Central memory CD4-positive, alpha-beta T cell (primary cell): ENCODE data around the gene SLC11A2.
"Not testable (repeated sequence)": the region's sequence is repeated elsewhere in the genome, so short reads cannot be mapped to it uniquely, and the experiment has no call there.

Experiments
- DNase-seq: peaks from one replicate; pipeline ENCODE4 v3.0.0; 2022

The SLC11A2 gene

DNA sequence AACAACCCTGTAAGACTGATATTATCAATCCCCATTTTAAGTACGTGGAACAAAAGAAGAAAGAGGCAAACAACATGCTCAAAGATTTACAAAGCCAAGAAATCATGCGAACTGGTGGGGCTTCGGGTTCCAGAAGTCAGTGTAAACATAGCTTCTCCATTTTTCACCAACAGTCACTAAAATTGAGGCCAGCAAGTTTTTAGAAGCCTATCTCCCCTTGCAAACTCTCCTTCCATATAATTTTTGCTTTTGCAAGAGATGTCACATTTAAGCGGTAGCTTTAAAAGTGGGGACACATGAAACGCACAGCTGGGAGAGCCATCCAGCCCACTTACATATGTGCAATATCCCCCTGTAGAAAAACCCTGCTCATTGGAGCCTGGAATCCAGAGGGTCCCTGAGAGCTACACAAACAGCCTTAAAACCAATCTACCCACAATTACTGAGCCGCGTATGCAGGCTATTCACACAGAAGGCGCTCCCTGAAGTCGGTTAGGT lies 797 bp downstream of the SLC11A2 start:
- DNase-seq: peak; percentile 16

GRCh38 chr12:51023625-51024382 lies 2.4 kb downstream of the SLC11A2 start:
- no peak for DNase-seq

- DNase-seq: no peak
Observed at GRCh38 chr12:51021694-51022093, 4.5 kb downstream of the SLC11A2 start.

DNA sequence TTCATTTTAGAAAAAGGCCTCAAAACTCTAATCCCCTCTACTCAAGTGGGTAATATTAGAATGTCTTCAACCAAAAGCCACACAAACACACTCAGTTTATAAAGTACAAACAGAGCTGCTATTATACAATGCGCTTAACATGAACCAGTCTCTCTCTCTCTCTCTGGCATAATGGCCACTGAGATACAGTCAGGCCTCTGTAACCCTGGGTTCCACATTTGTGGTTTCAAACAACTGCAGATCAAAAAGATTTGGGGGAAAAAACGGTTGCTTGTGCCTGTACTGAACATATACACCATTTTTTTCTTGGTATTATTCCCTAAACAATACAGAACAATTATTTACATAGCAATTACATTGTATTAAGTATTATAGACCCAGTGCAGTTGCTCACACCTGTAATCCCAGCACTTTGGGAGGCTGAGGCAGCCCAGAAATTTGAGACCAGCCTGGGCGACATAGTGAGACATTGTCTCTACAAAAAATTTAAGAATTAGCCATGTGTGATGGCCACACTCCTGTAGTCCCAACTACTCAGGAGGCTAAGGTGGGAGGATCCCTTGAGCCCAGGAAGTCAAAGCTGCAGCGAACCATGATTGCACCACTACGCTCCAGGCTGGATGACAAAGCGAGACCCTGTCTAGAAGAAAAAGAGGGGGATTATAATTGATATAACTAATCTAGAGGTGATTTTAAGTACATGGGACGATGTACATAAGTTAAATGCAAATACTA lies 5.6 kb downstream of the SLC11A2 start:
- DNase-seq: no peak

GRCh38 chr12:51019927-51020326 lies 6.3 kb downstream of the SLC11A2 start:
- DNase-seq: no peak

GRCh38 chr12:51018956-51019355 lies 7.2 kb downstream of the SLC11A2 start:
- DNase-seq: no peak

DNA sequence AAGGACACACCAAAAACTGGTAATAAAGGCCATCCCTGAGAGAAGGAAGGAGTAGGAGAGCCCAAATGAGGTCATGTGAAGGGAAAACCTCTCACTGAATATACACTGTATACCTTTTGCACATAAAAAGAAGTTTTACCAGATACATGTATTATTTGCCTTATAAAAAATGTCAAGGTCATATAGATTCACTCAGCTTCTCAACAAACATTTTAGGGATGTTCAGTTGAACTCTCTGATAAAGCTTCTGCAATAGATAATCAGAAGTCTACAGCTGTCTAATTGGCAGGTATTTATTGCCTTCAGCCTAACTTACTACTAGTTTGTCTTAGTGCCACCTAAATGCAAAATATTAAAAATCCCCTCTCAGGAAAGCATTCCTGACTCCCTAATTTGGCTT lies 8.7 kb downstream of the SLC11A2 start:
- DNase-seq: no peak

GRCh38 chr12:51014467-51014866 lies 11.7 kb downstream of the SLC11A2 start:
- DNase-seq: not testable (repeated sequence)

DNA sequence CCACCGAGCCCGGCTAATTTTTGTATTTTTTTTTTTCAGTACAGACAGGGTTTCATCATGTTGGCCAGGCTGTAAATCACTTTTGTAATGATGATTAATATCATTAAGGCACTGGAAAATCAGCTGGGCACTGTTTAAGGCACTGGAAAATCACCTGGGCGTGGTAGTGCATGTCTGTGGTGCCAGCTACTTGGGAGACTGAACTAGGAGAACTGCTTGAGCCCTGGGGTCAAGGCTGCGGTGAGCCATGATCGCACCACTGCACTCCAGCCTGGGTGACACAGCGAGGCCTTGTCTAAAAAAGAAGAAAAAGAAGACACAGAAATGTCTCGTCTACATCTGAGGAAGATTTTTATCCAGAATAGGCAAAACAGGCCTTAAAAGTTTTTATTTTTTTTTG lies 12.7 kb downstream of the SLC11A2 start:
- DNase-seq: no peak

- DNase-seq: no peak
Observed at GRCh38 chr12:51012570-51013236, 13.5 kb downstream of the SLC11A2 start.

DNA sequence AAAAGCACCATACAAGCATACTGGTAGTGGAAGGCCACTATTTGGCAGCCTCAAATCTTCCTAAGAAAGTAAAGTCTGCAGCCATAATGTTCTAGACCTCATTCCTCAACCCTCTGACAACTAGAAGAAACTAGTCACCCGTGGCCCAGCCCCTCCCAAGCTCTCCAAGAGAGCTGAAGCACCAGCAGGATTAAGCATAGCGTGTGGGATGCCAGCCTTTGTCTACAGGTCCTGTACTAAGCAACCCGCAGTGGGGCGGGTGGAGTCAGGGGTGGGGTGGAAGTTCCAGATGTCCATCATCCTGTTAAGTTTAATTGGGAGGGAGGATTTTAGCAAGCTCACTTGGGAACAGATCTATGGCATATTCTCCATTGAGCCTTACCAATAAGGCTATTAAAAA lies 14.2 kb downstream of the SLC11A2 start:
- no peak for DNase-seq

GRCh38 chr12:51009056-51009440 lies 17.1 kb downstream of the SLC11A2 start:
- DNase-seq: peak; percentile 49

DNA sequence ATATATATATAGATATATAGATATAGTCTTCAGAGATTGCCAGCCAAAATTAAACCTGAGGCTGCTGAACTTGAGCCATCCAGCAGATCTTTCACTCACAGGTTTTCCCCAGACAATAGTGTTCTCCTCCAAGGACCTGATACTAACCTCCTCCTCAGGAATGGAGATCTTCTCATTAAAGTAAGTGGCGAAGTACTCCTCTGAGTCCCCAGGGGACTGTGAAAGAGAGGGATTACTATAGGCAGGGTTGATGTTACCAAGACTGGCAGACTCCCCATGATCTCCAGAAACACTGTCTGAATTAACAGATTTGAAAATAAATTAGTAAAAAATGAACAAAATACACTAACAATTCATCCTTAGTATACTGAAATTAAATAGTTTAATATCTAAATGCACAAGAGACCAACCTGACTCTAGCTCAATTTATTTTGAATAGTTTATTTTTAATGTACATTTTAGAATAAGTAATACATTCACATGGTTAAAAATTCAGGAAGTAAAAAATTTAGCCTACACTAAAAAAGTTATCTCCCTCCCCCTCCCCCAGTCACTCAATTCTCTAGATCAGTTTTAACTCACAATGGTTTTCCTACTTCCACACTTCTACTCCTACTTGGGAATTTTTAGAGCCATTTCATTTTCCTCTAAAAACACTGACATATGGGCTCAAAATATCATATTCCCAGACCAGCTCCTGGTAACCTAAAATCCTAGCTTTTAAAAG lies 17.7 kb downstream of the SLC11A2 start:
- DNase-seq: no peak

- DNase-seq: no peak
Observed at GRCh38 chr12:51005671-51006070, 20.5 kb downstream of the SLC11A2 start.

DNA sequence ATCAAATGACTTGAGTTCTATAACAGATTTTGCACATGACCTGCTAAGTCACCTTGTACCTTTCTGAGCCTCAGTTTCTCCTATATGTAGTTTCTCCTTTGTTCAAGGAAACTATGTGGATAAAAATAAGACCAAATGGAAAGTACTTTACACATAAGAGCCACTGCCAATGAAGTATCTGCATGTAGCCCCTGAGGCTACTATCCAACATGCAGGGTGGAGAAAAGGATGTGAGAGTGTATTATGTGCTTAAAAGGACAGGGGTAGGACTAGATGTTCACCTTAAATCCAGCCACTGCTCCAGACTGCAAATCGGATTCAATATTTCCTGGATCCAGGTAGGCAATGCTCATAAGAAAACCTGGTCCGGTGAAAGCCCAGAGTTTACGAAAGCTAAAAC lies 21.2 kb downstream of the SLC11A2 start:
- DNase-seq: no peak

DNA sequence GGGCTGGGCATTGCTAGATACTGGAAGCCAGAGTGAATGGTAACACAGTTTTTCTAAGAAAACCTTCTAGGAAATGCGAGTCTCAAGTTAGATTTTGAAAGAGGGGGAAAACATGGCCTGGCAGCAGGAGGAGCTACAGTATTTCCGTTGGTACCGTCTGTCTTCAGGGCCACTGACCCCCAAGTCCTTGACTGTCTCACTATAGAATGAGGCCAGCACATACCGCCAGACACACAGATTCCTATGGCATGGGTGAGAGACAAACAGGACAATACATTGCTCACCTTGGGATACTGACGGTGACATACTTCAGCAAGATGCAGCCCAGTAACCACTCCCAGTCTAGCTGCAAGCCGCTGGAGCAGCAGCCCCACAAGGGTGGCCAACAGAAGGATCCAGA lies 21.7 kb downstream of the SLC11A2 start:
- no peak for DNase-seq

DNA sequence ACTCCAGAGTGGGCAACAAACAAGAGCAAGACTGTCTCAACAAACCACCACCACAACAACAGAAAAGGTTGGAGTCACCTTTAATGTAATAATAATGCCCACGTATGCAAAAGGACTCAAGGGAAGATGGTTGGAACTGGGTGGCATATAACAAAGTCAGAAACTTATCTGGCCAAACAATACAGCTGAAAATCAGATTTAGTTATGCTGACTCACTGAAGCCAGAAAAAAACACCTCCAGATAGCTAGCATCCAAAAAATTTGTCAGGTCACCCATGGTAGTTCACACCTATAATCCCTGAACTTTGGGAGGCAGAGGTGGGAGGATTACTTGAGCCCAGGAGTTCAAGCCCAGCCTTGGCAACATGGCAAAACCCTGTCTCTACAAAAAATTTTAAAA lies 24.4 kb downstream of the SLC11A2 start:
- DNase-seq: no peak

DNA sequence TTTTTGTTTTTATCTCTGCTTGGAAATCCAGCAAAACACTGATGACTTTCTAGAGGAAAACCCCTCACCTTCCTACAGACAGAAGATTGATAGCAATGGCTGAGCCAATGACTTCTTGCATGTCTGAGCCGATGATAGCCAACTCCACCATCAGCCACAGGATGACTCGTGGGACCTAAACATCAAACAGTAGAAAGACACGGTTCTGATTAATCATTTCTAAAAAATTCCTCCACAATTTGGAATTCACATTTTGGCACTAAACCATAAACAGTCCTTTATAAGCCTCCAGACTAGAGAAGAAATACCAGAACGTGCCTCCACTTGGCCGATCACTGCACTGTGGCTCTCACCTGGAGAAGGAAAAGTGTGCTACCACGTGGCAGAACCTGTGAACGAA lies 25.9 kb downstream of the SLC11A2 start:
- no peak for DNase-seq

GRCh38 chr12:50999093-50999492 lies 27.1 kb downstream of the SLC11A2 start:
- DNase-seq: no peak

DNA sequence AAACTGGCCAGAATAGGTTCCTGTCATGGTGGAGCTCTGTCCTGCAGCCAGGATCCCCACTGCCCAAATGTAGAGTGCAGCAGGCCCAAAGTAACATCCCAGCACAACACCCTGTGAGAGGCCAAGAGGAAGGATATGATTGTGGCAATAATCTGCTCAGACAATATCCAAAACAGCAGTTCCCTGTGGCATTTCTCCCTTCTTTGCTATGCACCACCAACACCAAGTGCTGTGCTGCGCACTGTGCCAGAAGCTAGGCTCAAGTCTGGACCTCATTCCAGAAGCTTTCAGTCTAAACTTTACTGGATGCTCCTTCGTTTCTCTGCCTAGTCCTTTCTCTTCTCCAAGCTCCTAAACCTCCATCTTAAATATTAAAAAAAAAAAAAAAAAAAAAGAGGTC lies 33.4 kb downstream of the SLC11A2 start:
- no peak for DNase-seq

GRCh38 chr12:50991291-50991690 lies 34.9 kb downstream of the SLC11A2 start:
- DNase-seq: no peak

DNA sequence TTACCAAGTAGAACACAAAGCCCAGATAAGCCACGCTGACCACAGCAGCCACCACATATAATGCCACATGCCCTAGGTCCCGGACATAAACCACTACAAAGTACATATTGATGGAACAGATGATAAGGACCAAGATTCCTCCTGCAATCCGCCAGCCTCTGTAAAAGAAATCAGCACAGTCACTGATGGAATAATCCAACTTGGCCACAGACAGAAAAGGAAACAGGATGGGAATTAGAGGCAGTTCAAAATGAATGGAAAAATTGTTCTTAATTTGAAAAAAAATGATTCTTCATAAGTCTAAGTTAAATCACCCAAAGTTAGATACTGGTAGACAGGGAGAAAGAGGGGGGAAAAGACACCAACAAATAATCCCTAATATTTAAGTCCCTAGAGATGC lies 35.4 kb downstream of the SLC11A2 start:
- DNase-seq: no peak

GRCh38 chr12:50990147-50990727 lies 35.9 kb downstream of the SLC11A2 start:
- DNase-seq: no peak
